Skeletal muscle tissue (tissue), 4 donors: ENCODE data around the gene PTPN14. TPM values are rescaled to one million over a fixed set of nuclear protein-coding genes. Genes with fewer than 3 reads are reported as not detected.
A peak's percentile ranks its signal among the peaks of the same experiment; 100 is the strongest.

ENCODE experiments used
- H3K27ac ChIP-seq: one replicate; pipeline ENCODE4 v1.7.0; 2013; ENCODE audit warnings: mild to moderate bottlenecking, low read depth, low read length, inconsistent platforms
- H3K27me3 ChIP-seq, 3 donors: one replicate each; pipeline ENCODE4 v1.7.0; 2013; ENCODE audit warnings: low read length in 3 of 3; ENCODE audit not compliant: control insufficient read depth in 3 of 3, insufficient read depth in 3 of 3
- H3K36me3 ChIP-seq, 3 donors: one replicate each; pipeline ENCODE4 v1.7.0; 2013; ENCODE audit warnings: low read length in 3 of 3; ENCODE audit not compliant: control insufficient read depth in 3 of 3, insufficient read depth in 3 of 3
- H3K4me1 ChIP-seq, 3 donors: one replicate each; pipeline ENCODE4 v1.7.0; 2013; ENCODE audit warnings: low read length in 3 of 3, mild to moderate bottlenecking in 3 of 3; ENCODE audit not compliant: control insufficient read depth in 3 of 3, insufficient read depth in 3 of 3
- H3K4me3 ChIP-seq, 3 donors: one replicate each; pipeline ENCODE4 v1.7.0; 2013; ENCODE audit warnings: low read length in 3 of 3
- H3K9ac ChIP-seq, 3 donors: one replicate each; pipeline ENCODE4 v1.7.0; 2013; ENCODE audit warnings: low read length in 3 of 3, mild to moderate bottlenecking in 3 of 3, moderate library complexity in 2 of 3, low read depth in 1 of 3
- H3K9me3 ChIP-seq, 3 donors: one replicate each; pipeline ENCODE4 v1.7.0; 2013; ENCODE audit warnings: low read length in 3 of 3; ENCODE audit not compliant: control insufficient read depth in 3 of 3
- total RNA-seq: library from RNA; depleted of rRNA; stranded (reverse); fragments of >200 nt; gene quantifications from one replicate; pipeline ENCODE4 v1.2.3, GENCODE V29; 2014
- donor health status: Osteomylitis.

The PTPN14 gene
- total RNA-seq, 1 donor from 2014 or later, result 19.8 TPM

DNA sequence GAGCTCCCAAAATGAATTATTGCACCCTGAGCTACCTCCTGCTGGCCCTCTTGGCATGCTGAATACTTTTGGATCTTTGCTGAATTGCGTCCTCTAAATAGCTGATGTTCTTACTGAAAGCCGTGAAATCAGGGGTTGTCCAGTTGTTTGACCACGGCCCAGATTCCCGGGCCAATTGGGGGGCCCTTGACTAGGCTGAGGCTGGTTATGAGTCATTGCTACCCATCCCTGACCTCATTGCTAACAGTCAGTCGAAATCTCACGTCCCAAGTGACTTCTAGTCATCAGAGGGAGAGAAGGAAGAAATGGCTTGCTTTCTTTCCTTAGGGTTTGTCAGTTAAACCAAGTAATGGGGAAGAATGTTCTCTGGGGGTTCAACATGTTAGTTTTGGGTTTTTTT, 233.0 kb downstream of the PTPN14 start:
- Histone ChIP-seq H3K4me3 (no peak overlapping the region), H3K27me3 (no peaks in the 10 kb centered on the region), H3K9ac (no peak overlapping the region), H3K9me3 (no peaks in the 10 kb centered on the region), H3K36me3 (peaks cover 7 to 19% (median 9%) of the 10 kb centered on the region in 3 donors), H3K27ac (peak overlapping the region; percentile 46), H3K4me1 (peaks cover 8 to 16% (median 11%) of the 10 kb centered on the region in 3 donors)

DNA sequence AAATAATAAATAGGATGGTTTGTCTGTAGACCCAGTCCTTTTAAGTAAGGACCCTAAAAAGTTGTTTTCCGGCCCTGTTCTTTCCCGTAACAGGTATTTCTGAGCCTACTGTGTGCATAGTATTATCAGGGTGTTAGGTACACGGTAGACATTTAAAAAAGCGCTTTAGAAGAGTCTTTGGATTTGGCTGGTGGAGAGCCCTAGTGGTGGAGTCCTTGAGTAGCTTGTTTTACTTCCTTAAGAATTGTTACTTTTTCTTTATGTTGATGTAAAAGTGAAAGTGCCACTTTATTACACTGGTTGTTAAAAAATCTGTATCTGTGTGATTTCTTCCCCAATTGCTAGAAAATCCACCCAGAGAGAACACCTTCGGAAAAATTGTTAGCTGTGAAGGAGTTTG, 233.7 kb downstream of the PTPN14 start:
- peaks cover 7 to 19% (median 9%) of the 10 kb centered on the region in 3 donors for H3K36me3 ChIP-seq
- peak overlapping the region; percentile 46 for H3K27ac ChIP-seq
- H3K27me3 ChIP-seq, result no peaks in the 10 kb centered on the region
- peaks cover 14 to 18% (median 16%) of the 10 kb centered on the region in 3 donors for H3K4me1 ChIP-seq
- H3K9me3 ChIP-seq, result no peaks in the 10 kb centered on the region
- no peak overlapping the region for H3K9ac ChIP-seq
- no peak overlapping the region for H3K4me3 ChIP-seq

DNA sequence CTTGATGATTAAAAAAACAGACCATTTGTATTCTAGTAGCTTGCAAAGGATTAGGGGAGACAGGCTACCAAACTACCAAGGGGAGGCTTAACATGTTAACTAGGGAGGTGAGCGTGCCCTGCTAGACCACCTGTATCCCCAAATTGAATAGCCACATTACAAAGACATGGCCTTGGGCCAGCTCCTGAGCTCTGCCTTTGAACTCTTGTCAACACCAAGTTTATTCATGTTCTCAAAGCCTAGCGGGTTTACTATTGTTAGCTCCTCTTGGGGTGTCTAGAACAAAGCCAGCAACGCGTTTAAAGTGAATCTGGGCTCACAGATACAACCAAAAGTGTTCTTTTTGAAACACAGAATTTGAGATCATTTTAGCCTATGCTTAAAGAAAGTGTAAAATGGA, 234.1 kb downstream of the PTPN14 start:
- H3K36me3 ChIP-seq, result peaks cover 7 to 19% (median 9%) of the 10 kb centered on the region in 3 donors
- H3K9ac ChIP-seq, result no peak overlapping the region
- no peaks in the 10 kb centered on the region for H3K27me3 ChIP-seq
- no peak overlapping the region for H3K4me3 ChIP-seq
- H3K9me3 ChIP-seq, result no peaks in the 10 kb centered on the region
- H3K4me1 ChIP-seq, result peaks cover 19 to 23% (median 21%) of the 10 kb centered on the region in 3 donors
- peak overlapping the region; percentile 46 for H3K27ac ChIP-seq

DNA sequence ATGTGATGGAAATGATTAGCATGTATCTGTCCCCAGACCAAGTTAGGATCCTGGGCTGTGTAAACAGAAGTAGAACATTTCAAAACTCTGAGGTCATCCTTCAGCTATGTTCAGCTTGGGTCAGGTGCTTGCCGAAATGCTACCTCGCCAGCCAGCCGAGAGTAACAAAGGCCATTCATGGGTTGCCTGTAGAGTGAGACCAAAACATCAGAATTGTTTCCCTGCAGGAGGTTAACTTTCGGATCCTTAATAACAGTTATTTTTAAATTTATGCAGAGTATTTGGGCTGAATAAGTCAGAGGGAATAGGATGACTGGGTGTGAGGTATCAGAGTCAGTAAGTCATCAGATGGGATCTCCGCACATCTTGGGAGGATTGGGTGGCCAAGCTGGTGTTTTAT, 234.8 kb downstream of the PTPN14 start:
- no peaks in the 10 kb centered on the region for H3K9me3 ChIP-seq
- no peaks in the 10 kb centered on the region for H3K27me3 ChIP-seq
- peaks cover 6 to 17% (median 7%) of the 10 kb centered on the region in 3 donors for H3K36me3 ChIP-seq
- H3K4me3 ChIP-seq, result no peak overlapping the region
- H3K4me1 ChIP-seq, result peaks cover 19 to 29% (median 27%) of the 10 kb centered on the region in 3 donors
- H3K27ac ChIP-seq, result peak overlapping the region; percentile 46
- no peak overlapping the region for H3K9ac ChIP-seq

DNA sequence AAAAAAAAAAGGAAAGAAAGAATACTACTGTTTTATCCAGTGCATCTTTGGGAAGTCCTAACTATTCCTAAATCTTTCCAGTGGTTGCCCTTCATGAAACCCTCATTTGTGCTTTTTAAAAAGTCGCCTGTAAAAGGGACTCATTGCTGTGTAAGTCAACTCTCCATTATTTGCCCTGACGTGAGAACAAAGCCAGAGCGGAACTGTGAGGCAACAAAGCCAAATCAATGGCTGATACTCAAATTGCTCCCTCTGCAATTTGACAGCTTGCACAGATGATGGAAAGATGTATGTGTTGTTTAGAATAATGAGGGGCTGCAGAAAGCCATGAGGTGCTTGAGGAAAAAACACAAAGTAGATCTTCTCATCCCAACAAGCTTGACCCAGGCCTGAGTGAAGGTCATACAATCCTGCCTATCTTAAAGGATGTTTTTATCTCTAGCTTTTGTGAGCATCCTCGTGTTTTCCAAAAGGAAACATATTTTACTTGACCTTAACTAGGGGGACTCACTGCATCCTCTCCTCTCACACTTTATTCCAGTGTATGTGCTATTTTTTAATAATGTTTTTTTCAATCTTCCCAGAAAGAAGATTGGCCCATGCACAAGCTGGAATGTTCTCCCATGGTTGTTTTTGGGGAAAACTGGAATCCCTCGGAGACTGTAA, 237.1 kb downstream of the PTPN14 start:
- H3K36me3 ChIP-seq, result peaks cover 3 to 5% (median 4%) of the 10 kb centered on the region in 3 donors
- H3K9me3 ChIP-seq, result no peaks in the 10 kb centered on the region
- H3K4me3 ChIP-seq, result no peak overlapping the region
- no peak overlapping the region for H3K9ac ChIP-seq
- H3K27me3 ChIP-seq, result no peaks in the 10 kb centered on the region
- H3K27ac ChIP-seq, result no peak overlapping the region
- H3K4me1 ChIP-seq, result peaks cover 25 to 33% (median 31%) of the 10 kb centered on the region in 3 donors

GRCh38 chr1:214312530-214313051, 238.8 kb downstream of the PTPN14 start:
- Histone ChIP-seq H3K36me3 (peaks cover 0 to 2% (median 0%) of the 10 kb centered on the region in 3 donors), H3K4me3 (no peak overlapping the region), H3K9ac (peak overlapping the region in 1 of 3 donors; percentile 62), H3K27me3 (no peaks in the 10 kb centered on the region), H3K4me1 (peaks cover 23 to 32% (median 30%) of the 10 kb centered on the region in 3 donors), H3K27ac (peak overlapping the region; percentile 42), H3K9me3 (no peaks in the 10 kb centered on the region)

DNA sequence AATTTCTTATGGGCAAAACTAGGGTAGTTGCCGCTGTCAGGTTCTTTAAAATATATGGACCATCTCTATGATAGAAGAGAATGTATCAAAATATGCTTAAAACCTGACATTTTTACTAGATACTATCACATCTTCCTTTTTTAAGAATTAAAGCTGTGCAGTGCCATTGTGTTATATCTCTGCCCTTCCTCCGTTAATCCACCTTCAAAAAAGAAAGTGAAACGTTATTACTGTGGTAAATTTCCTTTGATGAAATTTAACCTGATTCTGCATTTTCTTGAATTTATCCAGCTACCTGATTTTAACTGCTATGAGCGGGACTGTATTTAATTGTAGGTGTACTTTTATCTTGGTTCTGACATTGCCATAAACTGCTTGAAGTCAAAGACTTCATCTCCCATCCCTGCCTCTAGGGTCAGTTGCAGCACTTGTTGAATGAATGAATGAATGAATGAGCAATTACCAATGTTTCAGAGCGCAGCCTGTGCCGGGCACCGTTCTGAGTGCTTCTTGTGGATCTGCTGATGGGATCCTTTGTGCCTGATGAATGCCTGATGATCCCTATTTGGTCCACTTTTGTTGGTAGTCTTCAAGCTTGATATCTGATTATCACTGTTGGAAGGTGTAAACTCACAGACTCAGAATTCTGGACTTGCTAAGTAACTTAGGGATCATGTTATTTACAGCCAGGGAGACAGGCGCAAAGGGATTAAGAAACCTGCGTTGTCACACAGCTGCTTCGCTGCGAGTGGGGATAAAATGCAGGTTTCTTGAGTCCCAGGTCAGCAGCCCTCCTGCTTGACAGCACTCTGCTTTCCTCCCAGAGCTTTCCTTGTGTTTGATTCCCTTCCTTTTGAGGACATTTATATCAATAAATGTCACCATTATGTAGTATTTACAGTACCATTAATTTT, 240.4 kb downstream of the PTPN14 start:
- Histone ChIP-seq H3K27ac (no peak overlapping the region), H3K36me3 (peaks cover 0 to 2% (median 0%) of the 10 kb centered on the region in 3 donors), H3K4me1 (peaks cover 18 to 25% (median 20%) of the 10 kb centered on the region in 3 donors), H3K9me3 (no peaks in the 10 kb centered on the region), H3K27me3 (no peaks in the 10 kb centered on the region), H3K9ac (no peak overlapping the region), H3K4me3 (no peak overlapping the region)

- Histone ChIP-seq H3K4me3 (no peak overlapping the region), H3K9me3 (no peaks in the 10 kb centered on the region)
These were observed 241.4 kb downstream of the PTPN14 start for GRCh38 chr1:214310010-214310409.

DNA sequence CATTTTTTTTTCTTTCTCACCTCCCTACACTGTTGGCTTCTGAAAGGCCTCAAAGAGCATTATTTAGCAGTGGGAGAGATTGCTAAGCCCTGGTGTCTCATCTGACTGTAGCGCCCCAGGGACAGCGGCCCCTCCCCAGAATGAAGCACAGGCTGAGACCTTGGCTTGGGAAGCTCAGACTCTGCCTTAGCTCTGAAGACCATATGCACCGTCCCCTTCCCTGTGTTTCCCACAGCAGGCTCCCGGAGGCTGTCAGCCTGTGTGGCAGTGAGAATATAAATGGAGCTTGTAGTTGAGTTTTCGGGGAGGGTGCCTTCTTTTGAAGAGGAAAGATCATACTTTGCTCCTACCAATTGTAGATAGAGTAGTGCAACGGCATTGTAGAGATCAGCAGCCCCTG, 245.1 kb downstream of the PTPN14 start:
- Histone ChIP-seq H3K4me1 (peaks cover 6 to 9% (median 6%) of the 10 kb centered on the region in 3 donors), H3K9ac (no peak overlapping the region), H3K27me3 (no peaks in the 10 kb centered on the region), H3K27ac (no peak overlapping the region), H3K4me3 (no peak overlapping the region), H3K9me3 (no peaks in the 10 kb centered on the region), H3K36me3 (no peaks in the 10 kb centered on the region)

More at GRCh38 chr1:214310010-214310409, 241.4 kb downstream of the PTPN14 start:
- Histone ChIP-seq H3K4me1 (peaks cover 17 to 21% (median 20%) of the 10 kb centered on the region in 3 donors), H3K27ac (no peak overlapping the region), H3K36me3 (peaks cover 0 to 2% (median 0%) of the 10 kb centered on the region in 3 donors), H3K9ac (no peak overlapping the region), H3K27me3 (no peaks in the 10 kb centered on the region)
